ENCODE results near the gene ASB15. TPM values are rescaled to one million over a fixed set of nuclear protein-coding genes. Genes with fewer than 3 reads are reported as not detected.

Gene ASB15
- total and polyA plus RNA-seq, 2 of the 8 experiments (the other 6 are each of a cell fraction or from before 2014, with no cell fraction given): not detected

DNA sequence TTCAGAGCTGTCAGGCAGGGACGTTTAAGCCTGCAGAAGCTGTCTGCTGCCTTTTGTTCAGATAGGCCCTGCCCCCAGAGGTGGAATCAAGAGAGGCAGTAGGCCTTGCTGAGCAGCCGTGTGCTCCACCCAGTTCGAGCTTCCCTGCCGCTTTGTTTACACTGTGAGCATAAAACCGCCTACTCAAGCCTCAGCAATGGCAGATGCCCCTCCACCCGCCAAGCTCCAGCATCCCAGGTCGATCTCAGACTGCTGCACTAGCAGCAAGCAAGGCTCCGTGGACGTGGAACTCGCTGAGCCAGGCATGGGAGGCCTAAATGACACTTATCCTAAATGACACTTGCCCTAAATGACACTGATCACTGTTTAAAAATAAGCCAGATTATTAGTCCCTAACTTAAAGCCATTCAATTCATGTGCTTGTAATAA lies 6.8 kb upstream of the ASB15 start (continued):
- TF ChIP-seq ASH2L (IDR thresholded peaks at IDR 0.05; ENCODE audit: low read length): no peak
- TF ChIP-seq CBX5 (IDR thresholded peaks at IDR 0.05; ENCODE audit: low read depth, low read length): no peak
- TF ChIP-seq CREB1 (IDR thresholded peaks at IDR 0.05): no peak
- no peak for TF ChIP-seq RFX5 (IDR thresholded peaks at IDR 0.05; ENCODE audit: borderline replicate concordance, low read depth, low read length)
- TF ChIP-seq PHF8 (conservative IDR thresholded peaks at IDR 0.05; ENCODE audit: low read depth, low read length): no peak
- no peak for TF ChIP-seq GABPA (IDR thresholded peaks at IDR 0.05; ENCODE audit: borderline replicate concordance, insufficient read depth, low read length)
- no peak for TF ChIP-seq EZH2 (IDR thresholded peaks at IDR 0.05; ENCODE audit: low read depth, low read length, severe bottlenecking)
- TF ChIP-seq TAF1 (IDR thresholded peaks at IDR 0.05; ENCODE audit: low read depth, low read length): no peak
- TF ChIP-seq SP1 (IDR thresholded peaks at IDR 0.05; ENCODE audit: low read depth, low read length): no peak
- no peak for TF ChIP-seq E2F6 (IDR thresholded peaks at IDR 0.05)
- TF ChIP-seq RXRA (IDR thresholded peaks at IDR 0.05; ENCODE audit: insufficient read depth, low read depth, low read length): no peak
- TF ChIP-seq CHD1 (IDR thresholded peaks at IDR 0.05; ENCODE audit: low read depth, low read length): no peak
- no peak for TF ChIP-seq SIRT6 (IDR thresholded peaks at IDR 0.05; ENCODE audit: low read length)
- TF ChIP-seq SIX5 (IDR thresholded peaks at IDR 0.05; ENCODE audit: low read depth, low read length): no peak
- no peak for TF ChIP-seq RBBP5 (IDR thresholded peaks at IDR 0.05; ENCODE audit: borderline replicate concordance, low read depth, low read length)
- no peak for TF ChIP-seq ZNF274 (IDR thresholded peaks at IDR 0.05; ENCODE audit: borderline replicate concordance, extremely low read depth, low read length)
- TF ChIP-seq, protein P1, sequence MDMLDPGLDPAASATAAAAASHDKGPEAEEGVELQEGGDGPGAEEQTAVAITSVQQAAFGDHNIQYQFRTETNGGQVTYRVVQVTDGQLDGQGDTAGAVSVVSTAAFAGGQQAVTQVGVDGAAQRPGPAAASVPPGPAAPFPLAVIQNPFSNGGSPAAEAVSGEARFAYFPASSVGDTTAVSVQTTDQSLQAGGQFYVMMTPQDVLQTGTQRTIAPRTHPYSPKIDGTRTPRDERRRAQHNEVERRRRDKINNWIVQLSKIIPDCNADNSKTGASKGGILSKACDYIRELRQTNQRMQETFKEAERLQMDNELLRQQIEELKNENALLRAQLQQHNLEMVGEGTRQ (IDR thresholded peaks at IDR 0.05; ENCODE audit: low read length): no peak
- no peak for TF ChIP-seq NANOG (IDR thresholded peaks at IDR 0.05; ENCODE audit: insufficient read depth, low read depth, low read length, poor library complexity, severe bottlenecking)
- no peak for TF ChIP-seq KDM1A (IDR thresholded peaks at IDR 0.05; ENCODE audit: borderline replicate concordance, low read length)
- no peak for TF ChIP-seq TEAD4 (IDR thresholded peaks at IDR 0.05; ENCODE audit: low read depth, low read length)
- TF ChIP-seq, protein P2, sequence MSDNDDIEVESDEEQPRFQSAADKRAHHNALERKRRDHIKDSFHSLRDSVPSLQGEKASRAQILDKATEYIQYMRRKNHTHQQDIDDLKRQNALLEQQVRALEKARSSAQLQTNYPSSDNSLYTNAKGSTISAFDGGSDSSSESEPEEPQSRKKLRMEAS (IDR thresholded peaks at IDR 0.05): peak; percentile 46; the same call in 1 of the 2 replicates
- peak; percentile 44; the same call in 1 of the 2 replicates for TF ChIP-seq TBP (IDR thresholded peaks at IDR 0.05; ENCODE audit: low read depth, low read length)
- TF ChIP-seq KDM5A (IDR thresholded peaks at IDR 0.05; ENCODE audit: low read length): no peak
- no peak for TF ChIP-seq JUND (IDR thresholded peaks at IDR 0.05; ENCODE audit: low read length)
- TF ChIP-seq SIN3A (conservative IDR thresholded peaks at IDR 0.05 in 1 of 2, IDR thresholded peaks at IDR 0.05 in 1 of 2; ENCODE audit: low read depth in 1 of 2, low read length in 2 of 2): peak in 1 of 2 experiments; percentile 43; a peak in 1 of 4 replicates
